Tibial nerve (tissue), 4 donors: ENCODE measurements around the gene PLA2G4A.

Source experiments
- EP300 ChIP-seq, 2 donors: sonication (generic); formaldehyde crosslinking; IDR thresholded peaks; one replicate each; pipeline ENCODE4 v1.6.1; 2017; ENCODE audit warnings: antibody characterized with exemption in 2 of 2, mild to moderate bottlenecking in 1 of 2
- POLR2A ChIP-seq, 2 donors: fragments of 450-650 bp; IDR thresholded peaks; one replicate each; pipeline ENCODE4 v1.6.1; 2017; ENCODE audit warnings: antibody characterized with exemption in 2 of 2, mild to moderate bottlenecking in 2 of 2, moderate library complexity in 2 of 2
- TF ChIP-seq, protein P1 (sequence below), 5 experiments: fragments of 200-600 bp in 3 of 5; fragments of 450-650 bp in 2 of 5; sonication (generic) in 3 of 5; IDR thresholded peaks; one replicate each; pipeline ENCODE4 v1.5.1; 2016 to 2019; ENCODE audit warnings: antibody characterized with exemption in 5 of 5, mild to moderate bottlenecking in 3 of 5, moderate library complexity in 2 of 5

DNA sequence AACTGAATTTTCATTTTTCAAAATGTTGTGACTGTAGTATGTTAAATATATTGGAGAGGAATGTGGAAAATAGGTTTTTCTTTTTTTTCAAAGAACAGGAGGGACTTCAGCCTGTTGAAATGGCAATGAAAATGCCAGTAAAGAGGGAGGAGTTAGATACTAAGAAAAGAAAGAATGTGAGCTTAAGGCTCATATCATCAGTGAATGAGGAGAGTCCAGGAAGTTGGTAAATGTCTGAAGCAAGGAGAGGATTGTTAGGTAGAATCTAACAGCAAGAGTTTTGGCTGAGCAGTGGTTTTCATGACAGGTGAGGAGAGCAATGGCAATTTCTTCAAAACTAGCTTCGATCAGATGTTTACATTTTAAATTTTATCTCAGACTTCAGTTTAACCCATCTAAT is 43.0 kb downstream of the PLA2G4A start:
- TF ChIP-seq POLR2A (IDR thresholded peaks at IDR 0.05) (no peak), EP300 (IDR thresholded peaks at IDR 0.05) (no peak)
- TF ChIP-seq, protein P1, sequence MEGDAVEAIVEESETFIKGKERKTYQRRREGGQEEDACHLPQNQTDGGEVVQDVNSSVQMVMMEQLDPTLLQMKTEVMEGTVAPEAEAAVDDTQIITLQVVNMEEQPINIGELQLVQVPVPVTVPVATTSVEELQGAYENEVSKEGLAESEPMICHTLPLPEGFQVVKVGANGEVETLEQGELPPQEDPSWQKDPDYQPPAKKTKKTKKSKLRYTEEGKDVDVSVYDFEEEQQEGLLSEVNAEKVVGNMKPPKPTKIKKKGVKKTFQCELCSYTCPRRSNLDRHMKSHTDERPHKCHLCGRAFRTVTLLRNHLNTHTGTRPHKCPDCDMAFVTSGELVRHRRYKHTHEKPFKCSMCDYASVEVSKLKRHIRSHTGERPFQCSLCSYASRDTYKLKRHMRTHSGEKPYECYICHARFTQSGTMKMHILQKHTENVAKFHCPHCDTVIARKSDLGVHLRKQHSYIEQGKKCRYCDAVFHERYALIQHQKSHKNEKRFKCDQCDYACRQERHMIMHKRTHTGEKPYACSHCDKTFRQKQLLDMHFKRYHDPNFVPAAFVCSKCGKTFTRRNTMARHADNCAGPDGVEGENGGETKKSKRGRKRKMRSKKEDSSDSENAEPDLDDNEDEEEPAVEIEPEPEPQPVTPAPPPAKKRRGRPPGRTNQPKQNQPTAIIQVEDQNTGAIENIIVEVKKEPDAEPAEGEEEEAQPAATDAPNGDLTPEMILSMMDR (IDR thresholded peaks at IDR 0.05) = no peak
